SK-N-SH (cell line): ENCODE measurements around the gene CENATAC.

Source experiments
- FOXM1 ChIP-seq: IDR thresholded peaks from 2 replicates; pipeline ENCODE4 v1.4.0; 2012; ENCODE audit warnings: low read depth, mild to moderate bottlenecking
- JUND ChIP-seq: IDR thresholded peaks from 2 replicates; pipeline ENCODE4 v1.4.0; 2012
- POLR2AphosphoS5 ChIP-seq: IDR thresholded peaks from 2 replicates; pipeline ENCODE4 v1.6.1; 2012; ENCODE audit warnings: low read depth, low read length
- RCOR1 ChIP-seq: fragments of 150-350 bp; IDR thresholded peaks from 2 replicates; pipeline ENCODE4 v1.6.1; 2017; ENCODE audit warnings: antibody characterized with exemption, low read length
- TEAD4 ChIP-seq: IDR thresholded peaks from 2 replicates; pipeline ENCODE4 v1.4.0; 2012; ENCODE audit warnings: mild to moderate bottlenecking, borderline replicate concordance; ENCODE audit not compliant: insufficient read depth
- TF ChIP-seq, protein P1 (sequence below): fragments of 150-350 bp; IDR thresholded peaks from 2 replicates; pipeline ENCODE4 v1.6.1; 2017; ENCODE audit warnings: antibody characterized with exemption, low read length, low read depth, borderline replicate concordance

- TF ChIP-seq TEAD4 (no peak), POLR2AphosphoS5 (no peak), RCOR1 (no peak), FOXM1 (no peak), JUND (no peak)
- TF ChIP-seq, protein P1, sequence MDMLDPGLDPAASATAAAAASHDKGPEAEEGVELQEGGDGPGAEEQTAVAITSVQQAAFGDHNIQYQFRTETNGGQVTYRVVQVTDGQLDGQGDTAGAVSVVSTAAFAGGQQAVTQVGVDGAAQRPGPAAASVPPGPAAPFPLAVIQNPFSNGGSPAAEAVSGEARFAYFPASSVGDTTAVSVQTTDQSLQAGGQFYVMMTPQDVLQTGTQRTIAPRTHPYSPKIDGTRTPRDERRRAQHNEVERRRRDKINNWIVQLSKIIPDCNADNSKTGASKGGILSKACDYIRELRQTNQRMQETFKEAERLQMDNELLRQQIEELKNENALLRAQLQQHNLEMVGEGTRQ = no peak
Observed at GRCh38 chr11:118961591-118961990, 36.3 kb upstream of the CENATAC start.
